Panc1 (cell line): ENCODE measurements around the gene ARHGEF10L.

Experiments used
- POLR2AphosphoS5 ChIP-seq: IDR thresholded peaks from 2 replicates; pipeline ENCODE4 v1.6.1; 2012; ENCODE audit warnings: mild to moderate bottlenecking, low read depth, low read length, moderate library complexity
- SIN3A ChIP-seq: IDR thresholded peaks from 2 replicates; pipeline ENCODE4 v1.6.1; 2012; ENCODE audit warnings: low read depth, mild to moderate bottlenecking, low read length, moderate library complexity, borderline replicate concordance; ENCODE audit not compliant: insufficient read depth
- TF ChIP-seq, protein P1 (sequence below): fragments of 450-650 bp; IDR thresholded peaks from 2 replicates; pipeline ENCODE4 v1.5.1; 2017; ENCODE audit warnings: mild to moderate bottlenecking
- TF ChIP-seq, protein P2 (sequence below), 2 experiments: IDR thresholded peaks; 2 replicates each; pipeline ENCODE4 v1.6.1; 2011 to 2012; ENCODE audit warnings: low read depth in 2 of 2, control low read depth in 1 of 2, low read length in 1 of 2, mild to moderate bottlenecking in 1 of 2, moderate library complexity in 1 of 2; ENCODE audit not compliant: insufficient read depth in 1 of 2

DNA sequence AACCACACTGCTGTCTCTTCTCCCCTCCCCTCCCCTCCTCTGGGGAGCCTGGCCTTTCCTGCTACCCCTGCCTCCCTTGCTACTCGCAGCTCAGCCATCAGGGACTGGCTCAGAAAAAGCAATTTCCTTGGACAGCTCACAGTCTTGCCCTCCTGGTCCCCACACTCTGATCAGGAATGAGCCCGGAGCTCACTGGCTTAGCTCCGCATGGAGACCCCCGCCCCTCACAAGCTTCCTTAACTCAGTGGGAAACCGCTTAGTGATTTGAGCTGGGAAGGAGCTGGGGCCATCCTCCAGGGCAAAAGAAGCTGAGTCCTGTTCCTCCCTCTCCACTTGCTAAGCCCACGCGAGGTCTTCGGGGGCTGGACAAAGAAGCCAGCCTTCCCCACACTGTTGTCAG lies 145.3 kb downstream of the ARHGEF10L start:
- TF ChIP-seq, protein P1, sequence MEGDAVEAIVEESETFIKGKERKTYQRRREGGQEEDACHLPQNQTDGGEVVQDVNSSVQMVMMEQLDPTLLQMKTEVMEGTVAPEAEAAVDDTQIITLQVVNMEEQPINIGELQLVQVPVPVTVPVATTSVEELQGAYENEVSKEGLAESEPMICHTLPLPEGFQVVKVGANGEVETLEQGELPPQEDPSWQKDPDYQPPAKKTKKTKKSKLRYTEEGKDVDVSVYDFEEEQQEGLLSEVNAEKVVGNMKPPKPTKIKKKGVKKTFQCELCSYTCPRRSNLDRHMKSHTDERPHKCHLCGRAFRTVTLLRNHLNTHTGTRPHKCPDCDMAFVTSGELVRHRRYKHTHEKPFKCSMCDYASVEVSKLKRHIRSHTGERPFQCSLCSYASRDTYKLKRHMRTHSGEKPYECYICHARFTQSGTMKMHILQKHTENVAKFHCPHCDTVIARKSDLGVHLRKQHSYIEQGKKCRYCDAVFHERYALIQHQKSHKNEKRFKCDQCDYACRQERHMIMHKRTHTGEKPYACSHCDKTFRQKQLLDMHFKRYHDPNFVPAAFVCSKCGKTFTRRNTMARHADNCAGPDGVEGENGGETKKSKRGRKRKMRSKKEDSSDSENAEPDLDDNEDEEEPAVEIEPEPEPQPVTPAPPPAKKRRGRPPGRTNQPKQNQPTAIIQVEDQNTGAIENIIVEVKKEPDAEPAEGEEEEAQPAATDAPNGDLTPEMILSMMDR: no peak
- no peak for TF ChIP-seq SIN3A
- TF ChIP-seq, protein P2, sequence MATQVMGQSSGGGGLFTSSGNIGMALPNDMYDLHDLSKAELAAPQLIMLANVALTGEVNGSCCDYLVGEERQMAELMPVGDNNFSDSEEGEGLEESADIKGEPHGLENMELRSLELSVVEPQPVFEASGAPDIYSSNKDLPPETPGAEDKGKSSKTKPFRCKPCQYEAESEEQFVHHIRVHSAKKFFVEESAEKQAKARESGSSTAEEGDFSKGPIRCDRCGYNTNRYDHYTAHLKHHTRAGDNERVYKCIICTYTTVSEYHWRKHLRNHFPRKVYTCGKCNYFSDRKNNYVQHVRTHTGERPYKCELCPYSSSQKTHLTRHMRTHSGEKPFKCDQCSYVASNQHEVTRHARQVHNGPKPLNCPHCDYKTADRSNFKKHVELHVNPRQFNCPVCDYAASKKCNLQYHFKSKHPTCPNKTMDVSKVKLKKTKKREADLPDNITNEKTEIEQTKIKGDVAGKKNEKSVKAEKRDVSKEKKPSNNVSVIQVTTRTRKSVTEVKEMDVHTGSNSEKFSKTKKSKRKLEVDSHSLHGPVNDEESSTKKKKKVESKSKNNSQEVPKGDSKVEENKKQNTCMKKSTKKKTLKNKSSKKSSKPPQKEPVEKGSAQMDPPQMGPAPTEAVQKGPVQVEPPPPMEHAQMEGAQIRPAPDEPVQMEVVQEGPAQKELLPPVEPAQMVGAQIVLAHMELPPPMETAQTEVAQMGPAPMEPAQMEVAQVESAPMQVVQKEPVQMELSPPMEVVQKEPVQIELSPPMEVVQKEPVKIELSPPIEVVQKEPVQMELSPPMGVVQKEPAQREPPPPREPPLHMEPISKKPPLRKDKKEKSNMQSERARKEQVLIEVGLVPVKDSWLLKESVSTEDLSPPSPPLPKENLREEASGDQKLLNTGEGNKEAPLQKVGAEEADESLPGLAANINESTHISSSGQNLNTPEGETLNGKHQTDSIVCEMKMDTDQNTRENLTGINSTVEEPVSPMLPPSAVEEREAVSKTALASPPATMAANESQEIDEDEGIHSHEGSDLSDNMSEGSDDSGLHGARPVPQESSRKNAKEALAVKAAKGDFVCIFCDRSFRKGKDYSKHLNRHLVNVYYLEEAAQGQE (IDR thresholded peaks at IDR 0.05; ENCODE audit: insufficient read depth in 1 of 2, low read depth in 2 of 2, low read length in 1 of 2): no peak
- no peak for TF ChIP-seq POLR2AphosphoS5
